Type B pancreatic cell (in vitro differentiated cells): ENCODE measurements around the gene MED26. TPM values are rescaled to one million over a fixed set of nuclear protein-coding genes. Genes with fewer than 3 reads are reported as not detected.

ENCODE experiments used
- DNase-seq: peaks from one replicate; pipeline ENCODE4 v3.0.0; 2021; ENCODE audit warnings: mixed read lengths; ENCODE audit not compliant: unreplicated experiment; ENCODE audit errors: extremely low spot score
- H3K27ac Mint-ChIP-seq: 2 replicates; pipeline ENCODE4 v1.8.0; 2021; ENCODE audit warnings: mild to moderate bottlenecking, mixed read lengths
- H3K27me3 Mint-ChIP-seq: 2 replicates; pipeline ENCODE4 v1.8.0; 2021; ENCODE audit warnings: mixed read lengths
- H3K36me3 Mint-ChIP-seq: 2 replicates; pipeline ENCODE4 v1.8.0; 2021; ENCODE audit warnings: mixed read lengths
- H3K4me1 Mint-ChIP-seq: one replicate; pipeline ENCODE4 v1.8.0; 2021; ENCODE audit warnings: mixed read lengths; ENCODE audit not compliant: unreplicated experiment
- H3K4me3 Mint-ChIP-seq: 2 replicates; pipeline ENCODE4 v1.8.0; 2021; ENCODE audit warnings: mild to moderate bottlenecking, mixed read lengths
- H3K9me3 Mint-ChIP-seq: 2 replicates; pipeline ENCODE4 v1.8.0; 2021; ENCODE audit warnings: mixed read lengths
- total RNA-seq: library from RNA; stranded (reverse); gene quantifications from 2 replicates; pipeline ENCODE4 v1.2.1, GENCODE V29; 2021; ENCODE audit warnings: low replicate concordance
- TF ChIP-seq, protein P1 (sequence below): fragments of 200-600 bp; sonication (generic); conservative IDR thresholded peaks from 2 replicates; pipeline ENCODE4 v1.5.0; 2021; ENCODE audit warnings: antibody characterized with exemption, mild to moderate bottlenecking

MED26 gene
- total RNA-seq, 1 donor from 2014 or later: 12.5 TPM

DNA sequence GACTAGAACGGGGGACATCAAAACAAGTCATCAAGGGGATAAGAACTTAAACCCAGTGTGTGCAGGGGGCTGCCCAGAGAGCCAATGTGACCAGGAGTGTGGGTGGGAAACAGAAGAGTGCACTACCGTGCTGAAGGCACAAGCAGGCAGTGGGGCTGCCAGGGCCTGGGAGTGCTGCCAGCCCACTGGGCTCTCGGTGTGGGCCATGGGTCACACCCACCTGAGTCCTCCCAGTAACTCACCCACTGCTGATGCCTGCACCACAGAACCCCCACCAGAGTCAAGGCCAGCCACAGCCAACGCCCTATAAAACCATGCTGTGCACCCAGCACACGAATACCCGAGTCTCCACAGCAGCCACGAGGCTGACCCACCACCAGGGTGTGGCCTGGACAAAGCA, 8.5 kb downstream of the MED26 start:
- Mint-ChIP-seq H3K27ac (peak overlapping the region; percentile 53), H3K9me3 (no peaks in the 10 kb centered on the region), H3K4me3 (no peak overlapping the region), H3K4me1 (peaks cover 40% of the 10 kb centered on the region), H3K27me3 (no peaks in the 10 kb centered on the region), H3K36me3 (no peaks in the 10 kb centered on the region)
- no peak for DNase-seq
- TF ChIP-seq, protein P1, sequence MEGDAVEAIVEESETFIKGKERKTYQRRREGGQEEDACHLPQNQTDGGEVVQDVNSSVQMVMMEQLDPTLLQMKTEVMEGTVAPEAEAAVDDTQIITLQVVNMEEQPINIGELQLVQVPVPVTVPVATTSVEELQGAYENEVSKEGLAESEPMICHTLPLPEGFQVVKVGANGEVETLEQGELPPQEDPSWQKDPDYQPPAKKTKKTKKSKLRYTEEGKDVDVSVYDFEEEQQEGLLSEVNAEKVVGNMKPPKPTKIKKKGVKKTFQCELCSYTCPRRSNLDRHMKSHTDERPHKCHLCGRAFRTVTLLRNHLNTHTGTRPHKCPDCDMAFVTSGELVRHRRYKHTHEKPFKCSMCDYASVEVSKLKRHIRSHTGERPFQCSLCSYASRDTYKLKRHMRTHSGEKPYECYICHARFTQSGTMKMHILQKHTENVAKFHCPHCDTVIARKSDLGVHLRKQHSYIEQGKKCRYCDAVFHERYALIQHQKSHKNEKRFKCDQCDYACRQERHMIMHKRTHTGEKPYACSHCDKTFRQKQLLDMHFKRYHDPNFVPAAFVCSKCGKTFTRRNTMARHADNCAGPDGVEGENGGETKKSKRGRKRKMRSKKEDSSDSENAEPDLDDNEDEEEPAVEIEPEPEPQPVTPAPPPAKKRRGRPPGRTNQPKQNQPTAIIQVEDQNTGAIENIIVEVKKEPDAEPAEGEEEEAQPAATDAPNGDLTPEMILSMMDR: no peak

DNA sequence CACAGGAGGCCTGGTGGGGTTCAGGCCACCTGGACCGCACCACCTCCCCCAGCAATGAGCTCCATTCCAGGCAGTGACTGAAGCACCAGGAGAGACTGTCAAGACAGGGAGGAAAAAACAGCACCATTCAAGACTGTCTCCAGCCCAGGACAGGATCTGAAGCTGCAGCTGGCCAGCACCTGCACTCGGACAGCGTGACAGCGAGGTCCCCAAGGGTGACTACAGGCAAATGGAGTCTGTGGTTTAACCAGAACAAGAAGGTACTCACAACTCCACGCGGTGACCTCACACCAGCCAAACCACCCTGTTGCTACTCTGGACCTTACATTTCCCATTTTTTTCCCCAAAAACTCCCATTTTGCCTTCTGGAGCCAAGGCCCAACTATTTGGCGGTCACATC, 9.8 kb downstream of the MED26 start:
- Mint-ChIP-seq H3K9me3 (no peaks in the 10 kb centered on the region), H3K27me3 (no peaks in the 10 kb centered on the region), H3K36me3 (no peaks in the 10 kb centered on the region), H3K4me1 (peaks cover 46% of the 10 kb centered on the region), H3K4me3 (no peak overlapping the region), H3K27ac (no peak overlapping the region)
- TF ChIP-seq, protein P1: no peak
- DNase-seq: no peak

DNA sequence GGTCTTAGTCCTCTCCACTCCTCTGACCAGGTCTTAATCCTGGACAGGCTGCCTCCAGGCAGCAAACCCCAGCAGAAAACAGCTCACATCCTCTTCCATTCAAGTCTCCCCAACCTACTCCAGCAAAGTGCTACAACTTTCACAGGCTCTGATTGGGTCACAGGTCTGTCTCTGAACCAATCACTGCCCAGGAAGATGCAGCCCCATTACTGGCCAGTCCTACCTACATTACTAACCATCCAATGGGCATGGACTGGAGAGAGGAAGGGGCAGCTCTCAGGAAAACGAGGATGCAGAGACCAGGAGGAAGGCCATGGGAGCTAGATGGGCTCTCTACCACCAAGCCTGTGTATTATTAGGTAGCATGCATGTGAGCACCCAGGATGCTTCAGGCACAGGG, 12.2 kb downstream of the MED26 start:
- no peak overlapping the region for H3K4me3 Mint-ChIP-seq
- H3K36me3 Mint-ChIP-seq: no peaks in the 10 kb centered on the region
- DNase-seq: no peak
- H3K27ac Mint-ChIP-seq: peak overlapping the region; percentile 50
- peaks cover 41% of the 10 kb centered on the region for H3K4me1 Mint-ChIP-seq
- H3K27me3 Mint-ChIP-seq: no peaks in the 10 kb centered on the region
- no peaks in the 10 kb centered on the region for H3K9me3 Mint-ChIP-seq
- TF ChIP-seq, protein P1: no peak

DNA sequence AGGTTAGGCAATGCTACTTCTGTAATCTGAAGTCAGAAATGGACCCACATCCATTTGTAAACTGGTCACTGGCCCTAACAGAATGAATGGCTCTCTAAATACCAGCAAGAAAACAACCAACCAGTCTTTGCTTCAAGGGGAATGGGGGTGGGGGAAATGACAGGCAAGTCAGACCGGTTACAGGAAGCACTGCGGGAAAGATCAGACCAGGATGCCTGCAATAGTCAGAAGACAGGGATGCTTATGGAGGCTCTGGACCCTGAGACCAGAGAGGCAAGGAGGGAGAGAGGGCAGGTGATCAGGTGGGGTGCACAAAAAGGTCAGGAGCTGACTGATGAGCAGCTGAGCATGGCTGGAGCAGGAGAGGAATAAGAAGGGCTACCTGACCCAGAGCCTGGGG, 13.1 kb downstream of the MED26 start:
- TF ChIP-seq, protein P1: no peak
- Mint-ChIP-seq H3K4me3 (peak overlapping the region; percentile 7), H3K9me3 (no peaks in the 10 kb centered on the region), H3K36me3 (no peaks in the 10 kb centered on the region), H3K4me1 (peaks cover 35% of the 10 kb centered on the region), H3K27ac (peak overlapping the region; percentile 70), H3K27me3 (no peaks in the 10 kb centered on the region)
- DNase-seq: no peak

DNA sequence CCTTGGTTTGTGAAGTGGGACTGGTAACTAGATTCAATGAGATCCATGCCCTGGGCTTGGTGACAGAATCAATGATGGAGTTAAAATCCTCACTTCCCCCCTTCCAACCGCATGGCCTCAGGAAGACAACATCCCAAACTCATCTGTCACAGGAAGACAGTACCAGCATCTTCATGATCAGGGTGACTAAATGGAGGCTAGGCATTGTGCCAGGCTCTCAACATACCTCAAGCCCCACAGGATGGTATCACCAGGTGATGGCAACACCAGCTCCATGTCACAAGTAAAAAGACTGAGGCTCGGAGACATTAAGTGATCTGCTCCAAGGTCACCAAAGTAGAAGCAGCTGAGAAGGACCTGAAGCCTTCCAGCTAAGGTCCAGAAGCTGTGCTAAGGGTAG, 14.2 kb downstream of the MED26 start:
- DNase-seq: no peak
- no peak overlapping the region for H3K27ac Mint-ChIP-seq
- TF ChIP-seq, protein P1: no peak
- peaks cover 31% of the 10 kb centered on the region for H3K4me1 Mint-ChIP-seq
- H3K4me3 Mint-ChIP-seq: no peak overlapping the region
- no peaks in the 10 kb centered on the region for H3K27me3 Mint-ChIP-seq
- no peaks in the 10 kb centered on the region for H3K36me3 Mint-ChIP-seq
- no peaks in the 10 kb centered on the region for H3K9me3 Mint-ChIP-seq

DNA sequence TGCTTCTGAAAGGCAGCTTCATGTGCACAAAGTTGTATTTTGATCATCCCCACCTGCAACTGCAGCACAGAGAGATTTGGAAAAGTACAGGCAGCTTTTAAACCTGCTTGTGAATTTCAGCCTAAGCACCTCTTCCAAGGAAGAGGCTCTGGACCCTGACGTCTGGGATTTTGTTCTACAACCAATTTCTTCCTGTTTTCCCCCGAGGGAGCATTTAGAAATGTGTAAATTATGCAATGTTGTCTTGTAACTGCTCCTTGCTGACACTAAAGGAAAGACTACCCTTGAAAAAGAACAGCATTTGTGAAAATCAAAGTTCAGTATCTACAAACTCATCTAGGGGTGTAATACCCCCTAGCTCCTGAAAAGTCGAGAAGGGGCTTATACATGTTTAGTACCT, 15.4 kb downstream of the MED26 start:
- TF ChIP-seq, protein P1: no peak
- no peak overlapping the region for H3K27ac Mint-ChIP-seq

More for the DNA sequence above, 15.4 kb downstream of the MED26 start:
- peaks cover 28% of the 10 kb centered on the region for H3K4me1 Mint-ChIP-seq
- H3K9me3 Mint-ChIP-seq: no peaks in the 10 kb centered on the region
- no peak overlapping the region for H3K4me3 Mint-ChIP-seq
- DNase-seq: no peak
- no peaks in the 10 kb centered on the region for H3K36me3 Mint-ChIP-seq
- no peaks in the 10 kb centered on the region for H3K27me3 Mint-ChIP-seq
